ENCODE results near the gene RHPN2.
"Not testable (repeated sequence)": the region's sequence is repeated elsewhere in the genome, so short reads cannot be mapped to it uniquely, and the experiment has no call there.

The RHPN2 gene

GRCh38 chr19:33047422-33047821, 17.3 kb downstream of the RHPN2 start:
- H4K20me1 ChIP-seq (ENCODE audit: insufficient read depth, low read length, poor library complexity, severe bottlenecking) = no peaks in the 10 kb centered on the region
- no peak overlapping the region for H2AFZ ChIP-seq (ENCODE audit: low read length)
- no peaks in the 10 kb centered on the region for H3K9me3 ChIP-seq (ENCODE audit: insufficient read depth, low read depth, low read length)
- no peak overlapping the region for H3K9ac ChIP-seq (ENCODE audit: low read depth, low read length, poor library complexity, severe bottlenecking)
- H3K36me3 ChIP-seq (ENCODE audit: insufficient read depth, low read length) = no peaks in the 10 kb centered on the region
- H3K79me2 ChIP-seq (ENCODE audit: insufficient read depth, low read length) = no peaks in the 10 kb centered on the region
- no peak overlapping the region for H3K4me2 ChIP-seq (ENCODE audit: low read depth, low read length, poor library complexity, severe bottlenecking)
- H3K4me1 ChIP-seq (ENCODE audit: insufficient read depth, low read length, poor library complexity, severe bottlenecking) = no peaks in the 10 kb centered on the region
- H3F3A ChIP-seq (ENCODE audit: low read depth) = no peaks in the 10 kb centered on the region
- TF ChIP-seq, protein P1, sequence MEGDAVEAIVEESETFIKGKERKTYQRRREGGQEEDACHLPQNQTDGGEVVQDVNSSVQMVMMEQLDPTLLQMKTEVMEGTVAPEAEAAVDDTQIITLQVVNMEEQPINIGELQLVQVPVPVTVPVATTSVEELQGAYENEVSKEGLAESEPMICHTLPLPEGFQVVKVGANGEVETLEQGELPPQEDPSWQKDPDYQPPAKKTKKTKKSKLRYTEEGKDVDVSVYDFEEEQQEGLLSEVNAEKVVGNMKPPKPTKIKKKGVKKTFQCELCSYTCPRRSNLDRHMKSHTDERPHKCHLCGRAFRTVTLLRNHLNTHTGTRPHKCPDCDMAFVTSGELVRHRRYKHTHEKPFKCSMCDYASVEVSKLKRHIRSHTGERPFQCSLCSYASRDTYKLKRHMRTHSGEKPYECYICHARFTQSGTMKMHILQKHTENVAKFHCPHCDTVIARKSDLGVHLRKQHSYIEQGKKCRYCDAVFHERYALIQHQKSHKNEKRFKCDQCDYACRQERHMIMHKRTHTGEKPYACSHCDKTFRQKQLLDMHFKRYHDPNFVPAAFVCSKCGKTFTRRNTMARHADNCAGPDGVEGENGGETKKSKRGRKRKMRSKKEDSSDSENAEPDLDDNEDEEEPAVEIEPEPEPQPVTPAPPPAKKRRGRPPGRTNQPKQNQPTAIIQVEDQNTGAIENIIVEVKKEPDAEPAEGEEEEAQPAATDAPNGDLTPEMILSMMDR (conservative IDR thresholded peaks at IDR 0.05; ENCODE audit: low read length) = no peak
- TF ChIP-seq EZH2phosphoT487 (IDR thresholded peaks at IDR 0.05; ENCODE audit: borderline replicate concordance) = no peak
- H3K27me3 ChIP-seq (ENCODE audit: insufficient read depth, low read length, poor library complexity, severe bottlenecking) = no peaks in the 10 kb centered on the region
- H3K4me3 ChIP-seq (ENCODE audit: low read length, poor library complexity, severe bottlenecking) = no peak overlapping the region
- no peaks in the 10 kb centered on the region for H3K9me2 ChIP-seq (replicated peaks; ENCODE audit: low read depth, low read length)

- H4K20me1 ChIP-seq (ENCODE audit: insufficient read depth, low read length, poor library complexity, severe bottlenecking); H3K4me2 ChIP-seq (ENCODE audit: low read depth, low read length, poor library complexity, severe bottlenecking); H2AFZ ChIP-seq (ENCODE audit: low read length); H3K36me3 ChIP-seq (ENCODE audit: insufficient read depth, low read length); H3K27me3 ChIP-seq (ENCODE audit: insufficient read depth, low read length, poor library complexity, severe bottlenecking); H3F3A ChIP-seq (ENCODE audit: low read depth); H3K4me1 ChIP-seq (ENCODE audit: insufficient read depth, low read length, poor library complexity, severe bottlenecking); H3K79me2 ChIP-seq (ENCODE audit: insufficient read depth, low read length); H3K4me3 ChIP-seq (ENCODE audit: low read length, poor library complexity, severe bottlenecking); H3K9me3 ChIP-seq (ENCODE audit: insufficient read depth, low read depth, low read length); H3K9me2 ChIP-seq (replicated peaks; ENCODE audit: low read depth, low read length); H3K9ac ChIP-seq (ENCODE audit: low read depth, low read length, poor library complexity, severe bottlenecking): not testable (repeated sequence)
These were observed 22.9 kb downstream of the RHPN2 start for GRCh38 chr19:33041828-33042160.

DNA sequence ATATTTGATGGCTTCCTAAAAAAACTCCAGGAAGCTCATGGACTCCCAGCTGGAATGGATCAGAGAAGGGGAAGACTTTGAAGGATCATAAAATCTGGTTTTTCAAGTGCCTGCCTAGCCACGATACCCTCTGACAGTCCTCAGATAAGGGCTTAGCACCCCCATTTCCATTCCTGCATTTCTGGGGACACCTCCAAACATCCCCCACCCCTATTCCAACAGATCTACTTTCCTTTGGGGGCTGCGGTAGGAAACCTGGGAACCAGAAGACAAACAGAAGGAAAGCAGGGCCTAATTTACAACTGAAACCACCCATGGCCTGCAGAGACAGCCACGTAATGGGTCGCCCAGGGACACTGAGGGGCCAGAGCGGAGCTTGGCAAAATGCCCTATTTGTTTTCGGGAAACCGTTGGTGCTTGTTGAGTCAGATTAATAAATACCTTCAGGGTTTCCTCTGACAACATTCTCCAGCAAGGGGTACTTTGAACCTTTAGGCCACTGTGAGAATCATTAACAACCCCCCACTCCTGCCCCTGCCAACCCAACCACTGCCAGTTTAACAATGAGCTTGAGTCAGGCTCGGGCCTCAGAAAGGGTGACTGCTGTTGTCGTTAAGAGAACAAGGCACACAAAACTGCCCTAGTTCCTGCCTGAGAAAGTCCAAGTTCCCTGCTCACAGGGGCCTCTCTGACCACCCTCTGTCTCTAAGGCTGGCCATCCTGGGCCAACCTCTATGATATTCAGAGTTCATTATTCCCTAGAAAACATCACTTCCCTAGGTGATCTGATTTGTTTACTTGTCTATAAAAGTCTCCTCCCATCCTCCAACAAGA, 23.5 kb downstream of the RHPN2 start:
- H2AFZ ChIP-seq (ENCODE audit: low read length) = no peak overlapping the region
- H3K9me3 ChIP-seq (ENCODE audit: insufficient read depth, low read depth, low read length) = no peaks in the 10 kb centered on the region
- no peaks in the 10 kb centered on the region for H3K36me3 ChIP-seq (ENCODE audit: insufficient read depth, low read length)
- H4K20me1 ChIP-seq (ENCODE audit: insufficient read depth, low read length, poor library complexity, severe bottlenecking) = no peaks in the 10 kb centered on the region
- no peaks in the 10 kb centered on the region for H3K79me2 ChIP-seq (ENCODE audit: insufficient read depth, low read length)
- H3K9me2 ChIP-seq (replicated peaks; ENCODE audit: low read depth, low read length) = no peaks in the 10 kb centered on the region
- no peak for TF ChIP-seq EZH2phosphoT487 (IDR thresholded peaks at IDR 0.05; ENCODE audit: borderline replicate concordance)
- TF ChIP-seq, protein P1 (conservative IDR thresholded peaks at IDR 0.05; ENCODE audit: low read length) = no peak
- H3K9ac ChIP-seq (ENCODE audit: low read depth, low read length, poor library complexity, severe bottlenecking) = no peak overlapping the region
- H3K4me1 ChIP-seq (ENCODE audit: insufficient read depth, low read length, poor library complexity, severe bottlenecking) = no peaks in the 10 kb centered on the region
- no peaks in the 10 kb centered on the region for H3F3A ChIP-seq (ENCODE audit: low read depth)
- H3K4me3 ChIP-seq (ENCODE audit: low read length, poor library complexity, severe bottlenecking) = no peak overlapping the region
- H3K27me3 ChIP-seq (ENCODE audit: insufficient read depth, low read length, poor library complexity, severe bottlenecking) = no peaks in the 10 kb centered on the region
- H3K4me2 ChIP-seq (ENCODE audit: low read depth, low read length, poor library complexity, severe bottlenecking) = no peak overlapping the region

DNA sequence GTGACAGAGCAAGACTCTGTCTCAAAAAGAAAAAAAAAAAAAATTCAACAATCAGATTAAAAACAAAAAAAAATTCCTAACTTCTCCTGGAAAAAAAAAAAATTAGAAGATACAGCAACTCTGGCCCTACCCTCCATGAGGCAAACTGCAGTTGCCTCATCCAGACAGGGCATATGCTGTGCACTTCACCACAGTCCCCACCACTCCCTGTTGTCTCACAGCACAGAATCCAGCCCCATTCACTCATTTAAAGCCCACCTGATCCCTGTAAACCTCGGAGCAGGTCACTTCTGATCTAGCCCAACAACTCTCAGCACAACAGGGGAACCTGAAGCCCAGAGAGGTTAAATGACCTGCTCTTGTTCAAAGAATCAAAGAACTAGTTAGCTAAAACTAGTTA, 24.9 kb downstream of the RHPN2 start:
- H3K27me3 ChIP-seq (ENCODE audit: insufficient read depth, low read length, poor library complexity, severe bottlenecking) = no peaks in the 10 kb centered on the region
- H3K9ac ChIP-seq (ENCODE audit: low read depth, low read length, poor library complexity, severe bottlenecking) = no peak overlapping the region
- H4K20me1 ChIP-seq (ENCODE audit: insufficient read depth, low read length, poor library complexity, severe bottlenecking) = no peaks in the 10 kb centered on the region
- H2AFZ ChIP-seq (ENCODE audit: low read length) = no peak overlapping the region
- H3K36me3 ChIP-seq (ENCODE audit: insufficient read depth, low read length) = no peaks in the 10 kb centered on the region
- H3K79me2 ChIP-seq (ENCODE audit: insufficient read depth, low read length) = no peaks in the 10 kb centered on the region
- no peak overlapping the region for H3K4me3 ChIP-seq (ENCODE audit: low read length, poor library complexity, severe bottlenecking)
- no peaks in the 10 kb centered on the region for H3K9me3 ChIP-seq (ENCODE audit: insufficient read depth, low read depth, low read length)
- no peaks in the 10 kb centered on the region for H3K9me2 ChIP-seq (replicated peaks; ENCODE audit: low read depth, low read length)
- H3F3A ChIP-seq (ENCODE audit: low read depth) = no peaks in the 10 kb centered on the region
- H3K4me1 ChIP-seq (ENCODE audit: insufficient read depth, low read length, poor library complexity, severe bottlenecking) = no peaks in the 10 kb centered on the region
- H3K4me2 ChIP-seq (ENCODE audit: low read depth, low read length, poor library complexity, severe bottlenecking) = no peak overlapping the region
- no peak for TF ChIP-seq EZH2phosphoT487 (IDR thresholded peaks at IDR 0.05; ENCODE audit: borderline replicate concordance)
- TF ChIP-seq, protein P1 (conservative IDR thresholded peaks at IDR 0.05; ENCODE audit: low read length) = no peak

All from Loucy (cell line).